Osteocyte (in vitro differentiated cells): ENCODE results near the gene GAS2L2. TPM values are rescaled to one million over a fixed set of nuclear protein-coding genes. Genes with fewer than 3 reads are reported as not detected.
"Not testable (repeated sequence)": the region's sequence is repeated elsewhere in the genome, so short reads cannot be mapped to it uniquely, and the experiment has no call there.

Experiments used
- DNase-seq: peaks from one replicate; pipeline ENCODE4 v3.0.0; 2021; ENCODE audit warnings: mixed read lengths; ENCODE audit not compliant: unreplicated experiment; ENCODE audit errors: extremely low spot score
- H3K27ac Mint-ChIP-seq: one replicate; pipeline ENCODE4 v1.8.0; 2021; ENCODE audit warnings: mild to moderate bottlenecking, mixed read lengths; ENCODE audit not compliant: unreplicated experiment
- H3K27me3 Mint-ChIP-seq: one replicate; pipeline ENCODE4 v1.8.0; 2021; ENCODE audit warnings: mixed read lengths; ENCODE audit not compliant: unreplicated experiment
- H3K36me3 Mint-ChIP-seq: one replicate; pipeline ENCODE4 v1.8.0; 2021; ENCODE audit warnings: mixed read lengths; ENCODE audit not compliant: unreplicated experiment
- H3K4me1 Mint-ChIP-seq: one replicate; pipeline ENCODE4 v1.8.0; 2021; ENCODE audit warnings: mixed read lengths; ENCODE audit not compliant: unreplicated experiment
- H3K4me3 Mint-ChIP-seq: one replicate; pipeline ENCODE4 v1.8.0; 2021; ENCODE audit warnings: mild to moderate bottlenecking, moderate library complexity, mixed read lengths; ENCODE audit not compliant: unreplicated experiment
- H3K9me3 Mint-ChIP-seq: one replicate; pipeline ENCODE4 v1.8.0; 2021; ENCODE audit warnings: mixed read lengths; ENCODE audit not compliant: unreplicated experiment
- total RNA-seq: library from RNA; stranded (reverse); gene quantifications from 2 replicates; pipeline ENCODE4 v1.2.1, GENCODE V29; 2021
- TF ChIP-seq, protein P1 (sequence below): fragments of 200-600 bp; sonication (generic); IDR thresholded peaks from 2 replicates; pipeline ENCODE4 v1.5.0; 2021; ENCODE audit warnings: antibody characterized with exemption, mild to moderate bottlenecking, moderate library complexity

GAS2L2 gene
- total RNA-seq, 1 donor from 2014 or later: not detected

DNA sequence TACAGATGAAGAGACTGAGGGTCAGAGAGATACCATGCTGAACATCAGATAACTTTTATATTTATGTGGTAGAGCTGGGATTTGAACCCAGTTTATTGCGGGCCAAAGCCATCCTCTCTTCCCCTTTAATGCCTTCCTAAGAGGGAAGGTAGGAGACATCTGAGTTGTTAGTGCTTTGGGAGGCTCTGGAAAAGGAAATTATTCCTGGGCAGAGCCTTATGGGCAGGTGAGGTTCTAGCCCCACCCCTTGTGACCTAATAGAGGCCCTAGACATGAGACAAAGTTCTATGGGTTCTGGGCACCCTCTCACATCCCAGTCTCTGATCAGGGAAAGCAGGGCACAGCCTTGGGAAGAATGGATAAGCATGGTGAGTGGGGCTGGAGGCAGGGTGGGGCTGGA lies 7.5 kb upstream of the GAS2L2 start, which contains the start of gene C17orf50:
Gene C17orf50 (plus strand): TSS at position 301 of the 400 bp plus-strand sequence. CDS start 55 bp downstream, at position 356.
- TF ChIP-seq, protein P1, sequence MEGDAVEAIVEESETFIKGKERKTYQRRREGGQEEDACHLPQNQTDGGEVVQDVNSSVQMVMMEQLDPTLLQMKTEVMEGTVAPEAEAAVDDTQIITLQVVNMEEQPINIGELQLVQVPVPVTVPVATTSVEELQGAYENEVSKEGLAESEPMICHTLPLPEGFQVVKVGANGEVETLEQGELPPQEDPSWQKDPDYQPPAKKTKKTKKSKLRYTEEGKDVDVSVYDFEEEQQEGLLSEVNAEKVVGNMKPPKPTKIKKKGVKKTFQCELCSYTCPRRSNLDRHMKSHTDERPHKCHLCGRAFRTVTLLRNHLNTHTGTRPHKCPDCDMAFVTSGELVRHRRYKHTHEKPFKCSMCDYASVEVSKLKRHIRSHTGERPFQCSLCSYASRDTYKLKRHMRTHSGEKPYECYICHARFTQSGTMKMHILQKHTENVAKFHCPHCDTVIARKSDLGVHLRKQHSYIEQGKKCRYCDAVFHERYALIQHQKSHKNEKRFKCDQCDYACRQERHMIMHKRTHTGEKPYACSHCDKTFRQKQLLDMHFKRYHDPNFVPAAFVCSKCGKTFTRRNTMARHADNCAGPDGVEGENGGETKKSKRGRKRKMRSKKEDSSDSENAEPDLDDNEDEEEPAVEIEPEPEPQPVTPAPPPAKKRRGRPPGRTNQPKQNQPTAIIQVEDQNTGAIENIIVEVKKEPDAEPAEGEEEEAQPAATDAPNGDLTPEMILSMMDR: no peak
- H3K27ac Mint-ChIP-seq: no peak within 1 kb of the TSS
- H3K4me3 Mint-ChIP-seq: no peak within 1 kb of the TSS
- peaks cover 4% of the 10 kb centered on the region for H3K27me3 Mint-ChIP-seq
- no peaks in the 10 kb centered on the region for H3K36me3 Mint-ChIP-seq
- no peak for DNase-seq
- no peaks in the 10 kb centered on the region for H3K9me3 Mint-ChIP-seq
- peaks cover 15% of the 10 kb centered on the region for H3K4me1 Mint-ChIP-seq

DNA sequence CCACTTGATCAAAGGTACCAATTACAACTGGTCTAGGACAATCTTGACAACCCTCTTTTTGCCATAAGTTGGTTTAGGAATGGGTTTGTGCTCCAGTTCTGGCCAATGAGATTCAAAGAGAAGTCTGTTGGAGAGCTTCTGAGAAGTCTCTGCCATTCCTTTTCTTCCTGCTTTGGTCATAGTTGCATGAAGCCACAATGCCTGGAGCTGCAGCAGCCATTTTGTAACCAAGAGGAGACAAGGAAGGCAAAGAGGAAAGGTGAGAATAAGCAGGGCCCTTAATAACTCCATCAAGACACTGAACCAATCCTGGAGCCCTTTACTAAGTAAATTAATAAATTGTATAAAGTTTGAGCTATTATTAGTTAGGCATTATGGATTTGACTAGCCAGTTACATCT lies 4.2 kb upstream of the GAS2L2 start:
- Mint-ChIP-seq H3K27ac (no peak overlapping the region), H3K9me3 (no peaks in the 10 kb centered on the region), H3K27me3 (peaks cover 7% of the 10 kb centered on the region), H3K36me3 (no peaks in the 10 kb centered on the region), H3K4me1 (no peaks in the 10 kb centered on the region), H3K4me3 (no peak overlapping the region)
- no peak for DNase-seq
- TF ChIP-seq, protein P1: no peak

DNA sequence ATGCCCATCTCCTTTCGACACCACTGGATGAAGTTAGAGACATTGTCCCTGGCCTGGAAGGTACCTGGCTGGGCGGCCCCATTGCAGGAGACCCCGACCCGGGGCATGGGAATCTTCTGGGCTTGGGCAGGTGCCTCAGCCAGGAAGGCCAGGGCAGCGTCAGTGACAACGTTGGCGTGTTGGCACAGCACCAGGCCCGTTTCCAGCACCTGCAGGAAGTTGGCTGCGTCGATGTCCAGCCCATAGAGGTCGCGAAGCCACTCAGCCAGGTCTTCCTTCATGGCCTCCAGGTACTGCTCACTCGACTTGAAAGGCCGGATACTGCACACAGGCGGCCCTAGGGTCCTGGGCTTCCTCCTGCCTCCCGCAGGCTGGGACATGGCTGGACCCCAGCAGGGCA lies 568 bp downstream of the GAS2L2 start:
- no peaks in the 10 kb centered on the region for H3K9me3 Mint-ChIP-seq
- H3K4me1 Mint-ChIP-seq: peaks cover 7% of the 10 kb centered on the region
- no peaks in the 10 kb centered on the region for H3K36me3 Mint-ChIP-seq
- H3K4me3 Mint-ChIP-seq: no peak overlapping the region
- peaks cover 32% of the 10 kb centered on the region for H3K27me3 Mint-ChIP-seq
- H3K27ac Mint-ChIP-seq: no peak overlapping the region
- no peak for DNase-seq
- TF ChIP-seq, protein P1: no peak

DNA sequence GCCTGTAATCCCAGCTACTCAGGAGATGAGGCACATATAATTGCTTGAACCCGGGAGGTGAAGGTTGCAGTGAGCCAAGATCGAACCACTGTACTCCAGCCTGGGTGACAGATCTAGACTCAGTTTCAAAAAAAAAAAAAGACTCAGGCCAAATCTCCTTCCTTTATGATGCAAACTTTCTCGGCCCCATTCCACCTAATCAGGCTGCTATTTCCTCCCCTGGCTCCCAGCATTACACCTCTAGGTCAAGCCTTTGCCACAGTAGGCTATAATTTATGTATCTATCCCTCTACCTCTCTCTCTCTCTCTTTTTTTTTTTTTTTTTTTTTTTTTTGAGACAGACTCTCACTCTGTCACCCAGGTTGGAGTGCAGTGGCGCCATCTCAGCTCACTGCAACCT lies 1.5 kb downstream of the GAS2L2 start:
- H3K4me3 Mint-ChIP-seq, H3K36me3 Mint-ChIP-seq, H3K27ac Mint-ChIP-seq, H3K9me3 Mint-ChIP-seq, DNase-seq, H3K4me1 Mint-ChIP-seq: not testable (repeated sequence)
- peaks cover 32% of the 10 kb centered on the region for H3K27me3 Mint-ChIP-seq

DNA sequence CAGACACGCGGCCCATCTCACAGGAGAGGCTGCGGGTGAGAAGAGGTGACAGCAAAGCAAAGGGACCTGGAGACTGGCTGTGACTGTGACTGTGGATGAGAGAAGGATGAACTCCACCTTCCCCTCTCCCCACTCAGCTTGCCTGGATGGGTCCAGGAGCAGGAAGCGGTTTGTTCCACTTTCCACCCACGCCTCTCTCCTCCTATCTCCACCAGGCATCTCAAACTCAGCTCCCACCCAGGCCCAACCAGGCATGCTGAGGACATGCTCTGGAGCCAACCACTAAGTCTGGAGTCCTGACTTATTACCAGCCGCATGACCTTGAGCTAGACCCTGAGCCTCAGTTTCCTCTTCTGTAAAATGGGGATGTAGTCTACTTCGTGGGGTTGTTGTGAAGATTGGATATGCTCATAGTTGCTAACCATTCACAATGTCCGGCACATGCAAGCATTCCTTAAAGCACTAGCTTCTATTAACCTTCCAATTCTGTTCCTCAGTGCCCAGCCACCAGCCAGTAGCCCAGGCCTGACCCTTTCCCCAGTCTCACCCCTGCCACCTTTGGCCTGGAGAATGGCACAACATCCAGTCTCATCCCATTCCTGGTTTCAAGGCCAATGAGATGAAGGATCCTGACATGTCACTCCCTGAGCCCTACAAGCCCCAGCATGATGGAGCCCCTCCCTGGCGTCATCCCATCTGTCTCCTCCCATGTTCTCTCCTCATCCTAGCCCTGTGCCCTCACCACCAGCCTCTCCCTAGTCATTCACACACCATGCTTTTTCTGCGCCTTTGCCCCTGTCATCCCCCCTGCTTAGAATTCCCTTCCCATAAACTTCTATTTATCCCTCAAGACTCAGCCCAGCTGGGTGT lies 2.3 kb downstream of the GAS2L2 start:
- no peak for DNase-seq
- H3K4me3 Mint-ChIP-seq: peak overlapping the region; percentile 38
- no peak overlapping the region for H3K27ac Mint-ChIP-seq

More for the DNA sequence above, 2.3 kb downstream of the GAS2L2 start:
- Mint-ChIP-seq H3K36me3 (no peaks in the 10 kb centered on the region), H3K4me1 (peaks cover 7% of the 10 kb centered on the region), H3K27me3 (peaks cover 32% of the 10 kb centered on the region), H3K9me3 (no peaks in the 10 kb centered on the region)
- TF ChIP-seq, protein P1: no peak
